LNCaP clone FGC (cell line): ENCODE results near the gene PLA2G10.
"Not testable (repeated sequence)": the region's sequence is repeated elsewhere in the genome, so short reads cannot be mapped to it uniquely, and the experiment has no call there.

Experiments
- DNase-seq: peaks from one replicate; pipeline ENCODE4 v3.0.0-alpha.2; 2011; ENCODE audit warnings: low read depth
- H3K4me3 ChIP-seq: 2 replicates; pipeline ENCODE4 v1.5.1; 2011; ENCODE audit warnings: mild to moderate bottlenecking, low read depth, low read length, control low read depth
- CTCF ChIP-seq: IDR thresholded peaks from 2 replicates; pipeline ENCODE4 v1.5.1; 2012; ENCODE audit warnings: mild to moderate bottlenecking; ENCODE audit not compliant: control insufficient read depth, insufficient read depth; ENCODE audit errors: extremely low read depth

Gene PLA2G10

GRCh38 chr16:14694129-14694528, at the start of gene PLA2G10:
Gene PLA2G10, minus strand, starts transcription at chr16:14694308. Its CDS starts 79 bp downstream, at chr16:14694229.
- not testable (repeated sequence) for H3K4me3 ChIP-seq, DNase-seq

GRCh38 chr16:14742273-14743128, 48.4 kb upstream of the PLA2G10 start, which contains the start of gene NPIPA2:
Gene NPIPA2, plus strand, starts transcription at chr16:14742533. Its CDS starts 5,533 bp downstream, at chr16:14748066.
- not testable (repeated sequence) for DNase-seq, H3K4me3 ChIP-seq

- not testable (repeated sequence) for H3K4me3 ChIP-seq, DNase-seq
Measured at GRCh38 chr16:14741794-14742193, 47.7 kb upstream of the PLA2G10 start.

- not testable (repeated sequence) for H3K4me3 ChIP-seq, DNase-seq
Measured at GRCh38 chr16:14740832-14741385, 46.8 kb upstream of the PLA2G10 start.

GRCh38 chr16:14733233-14733632, 39.1 kb upstream of the PLA2G10 start:
- DNase-seq, H3K4me3 ChIP-seq: not testable (repeated sequence)

- DNase-seq, H3K4me3 ChIP-seq: not testable (repeated sequence)
Measured at GRCh38 chr16:14703156-14704011, 9.3 kb upstream of the PLA2G10 start, which contains the start of gene NPIPA3. Gene NPIPA3, plus strand, starts transcription at chr16:14703411. Its CDS starts 5,533 bp downstream, at chr16:14708944.

GRCh38 chr16:14702672-14703071, 8.6 kb upstream of the PLA2G10 start:
- not testable (repeated sequence) for DNase-seq, H3K4me3 ChIP-seq

- H3K4me3 ChIP-seq, DNase-seq: not testable (repeated sequence)
Measured at GRCh38 chr16:14701859-14702258, 7.8 kb upstream of the PLA2G10 start.

- not testable (repeated sequence) for H3K4me3 ChIP-seq, DNase-seq
Measured at GRCh38 chr16:14685870-14686793, 8.0 kb downstream of the PLA2G10 start.

GRCh38 chr16:14682121-14682520, 12.0 kb downstream of the PLA2G10 start:
- no peak for DNase-seq
- TF ChIP-seq CTCF: no peak

GRCh38 chr16:14681115-14681514, 13.0 kb downstream of the PLA2G10 start:
- no peak for DNase-seq
- no peak for TF ChIP-seq CTCF
- H3K4me3 ChIP-seq: no peak overlapping the region

More at GRCh38 chr16:14682121-14682520, 12.0 kb downstream of the PLA2G10 start:
- H3K4me3 ChIP-seq: no peak overlapping the region

GRCh38 chr16:14680396-14680795, 13.7 kb downstream of the PLA2G10 start:
- not testable (repeated sequence) for H3K4me3 ChIP-seq, DNase-seq
